Measurements from ENCODE around the gene ARRDC3. TPM values are rescaled to one million over a fixed set of nuclear protein-coding genes. Genes with fewer than 3 reads are reported as not detected.

Gene ARRDC3
- total and polyA plus RNA-seq, 9 of the 15 experiments (the other 6 are each of a cell fraction or from before 2014, with no cell fraction given) = 15.3 to 58.1 (median 39.4) TPM

DNA sequence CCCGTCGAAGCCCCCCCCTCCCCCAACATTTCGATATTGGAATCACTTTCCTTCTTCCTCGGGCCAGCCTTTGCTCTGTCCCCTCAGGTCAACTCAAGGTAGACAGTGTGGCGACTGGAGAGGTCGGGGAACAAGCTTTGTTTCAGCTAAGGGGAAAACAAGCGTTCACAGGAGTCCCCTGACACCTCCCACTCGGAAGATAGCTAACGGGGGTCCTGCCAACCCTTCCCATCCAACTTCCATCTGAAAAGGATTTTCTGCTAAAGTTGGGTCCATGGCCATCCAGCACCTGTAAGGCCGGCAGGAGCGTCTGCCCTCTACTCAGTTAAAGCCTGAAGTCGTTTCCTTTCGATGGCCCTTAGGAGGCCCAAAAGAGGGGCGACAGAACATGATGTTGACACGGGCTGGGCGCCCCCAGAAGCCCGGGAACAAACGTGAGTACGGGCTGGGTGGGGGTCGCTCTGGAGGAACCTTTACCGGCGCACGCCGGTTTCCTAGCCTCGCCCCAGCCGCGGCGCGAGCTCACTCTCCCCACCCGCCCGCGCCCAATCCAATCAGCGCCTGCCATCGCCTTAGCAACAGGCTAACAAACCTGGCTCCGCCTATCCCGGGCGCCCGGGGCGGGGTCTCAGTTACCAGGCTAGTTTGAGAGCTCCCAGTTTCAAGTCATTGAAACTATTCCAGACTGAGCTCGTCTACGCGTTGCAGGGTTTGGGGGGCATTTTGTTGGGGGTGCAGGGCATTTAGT is 2.5 kb downstream of the ARRDC3 start (continued):
- TF ChIP-seq PTTG1 (tag; IDR thresholded peaks at IDR 0.05; ENCODE audit: low read depth) (no peak), PRPF4 (IDR thresholded peaks at IDR 0.05; ENCODE audit: insufficient read depth, low read depth, low read length, poor library complexity, severe bottlenecking) (peak; percentile 71), BHLHE40 (IDR thresholded peaks at IDR 0.05; ENCODE audit: low read length) (peak; percentile 73), ZBTB17 (CRISPR knock-in tag; IDR thresholded peaks at IDR 0.05) (peak; percentile 77; the same call in 1 of the 2 replicates), TAF1 (IDR thresholded peaks at IDR 0.05; ENCODE audit: control insufficient read depth, extremely low read depth, insufficient read depth, low read length, severe bottlenecking) (peak; percentile 97), HEY1 (CRISPR knock-in tag; IDR thresholded peaks at IDR 0.05; ENCODE audit: borderline replicate concordance) (peak; percentile 25; the same call in 1 of the 2 replicates), ELF1 (tag; IDR thresholded peaks at IDR 0.05) (0 out of 2 replicates have a peak, but pooled peaks have one; percentile 46), CREBBP (IDR thresholded peaks at IDR 0.05; ENCODE audit: low read depth, low read length) (no peak), SREBF1 (IDR thresholded peaks at IDR 0.05; ENCODE audit: borderline replicate concordance, low read depth, low read length) (peak; percentile 90), MXI1 (IDR thresholded peaks at IDR 0.05; ENCODE audit: low read depth, low read length) (peak; percentile 82), TAF9B (IDR thresholded peaks at IDR 0.05; ENCODE audit: partially characterized antibody) (peak; percentile 48), FOXM1 (IDR thresholded peaks at IDR 0.05; ENCODE audit: low read depth) (no peak), FOXM1 (CRISPR knock-in tag; IDR thresholded peaks at IDR 0.05; ENCODE audit: low read depth) (0 out of 2 replicates have a peak, but pooled peaks have one; percentile 28), ZNF217 (CRISPR knock-in tag; IDR thresholded peaks at IDR 0.05) (no peak), KLF16 (IDR thresholded peaks at IDR 0.05) (0 out of 2 replicates have a peak, but pooled peaks have one; percentile 62), CC2D1A (IDR thresholded peaks at IDR 0.05) (peak; percentile 14; the same call in 1 of the 2 replicates), TFAM (CRISPR knock-in tag; conservative IDR thresholded peaks at IDR 0.05) (no peak), ZNF57 (CRISPR knock-in tag; IDR thresholded peaks at IDR 0.05) (peak; percentile 63; the same call in 1 of the 2 replicates)
- TF ChIP-seq, protein P1, sequence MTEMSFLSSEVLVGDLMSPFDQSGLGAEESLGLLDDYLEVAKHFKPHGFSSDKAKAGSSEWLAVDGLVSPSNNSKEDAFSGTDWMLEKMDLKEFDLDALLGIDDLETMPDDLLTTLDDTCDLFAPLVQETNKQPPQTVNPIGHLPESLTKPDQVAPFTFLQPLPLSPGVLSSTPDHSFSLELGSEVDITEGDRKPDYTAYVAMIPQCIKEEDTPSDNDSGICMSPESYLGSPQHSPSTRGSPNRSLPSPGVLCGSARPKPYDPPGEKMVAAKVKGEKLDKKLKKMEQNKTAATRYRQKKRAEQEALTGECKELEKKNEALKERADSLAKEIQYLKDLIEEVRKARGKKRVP (CRISPR knock-in tag; IDR thresholded peaks at IDR 0.05) = peak; percentile 18; the same call in 1 of the 2 replicates
- TF ChIP-seq, protein P2, sequence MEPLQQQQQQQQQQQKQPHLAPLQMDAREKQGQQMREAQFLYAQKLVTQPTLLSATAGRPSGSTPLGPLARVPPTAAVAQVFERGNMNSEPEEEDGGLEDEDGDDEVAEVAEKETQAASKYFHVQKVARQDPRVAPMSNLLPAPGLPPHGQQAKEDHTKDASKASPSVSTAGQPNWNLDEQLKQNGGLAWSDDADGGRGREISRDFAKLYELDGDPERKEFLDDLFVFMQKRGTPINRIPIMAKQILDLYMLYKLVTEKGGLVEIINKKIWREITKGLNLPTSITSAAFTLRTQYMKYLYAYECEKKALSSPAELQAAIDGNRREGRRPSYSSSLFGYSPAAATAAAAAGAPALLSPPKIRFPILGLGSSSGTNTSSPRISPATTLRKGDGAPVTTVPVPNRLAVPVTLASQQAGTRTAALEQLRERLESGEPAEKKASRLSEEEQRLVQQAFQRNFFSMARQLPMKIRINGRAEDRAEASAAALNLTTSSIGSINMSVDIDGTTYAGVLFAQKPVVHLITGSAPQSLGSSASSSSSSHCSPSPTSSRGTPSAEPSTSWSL (CRISPR knock-in tag; IDR thresholded peaks at IDR 0.05; ENCODE audit: borderline replicate concordance) = no peak
- TF ChIP-seq, protein P3, sequence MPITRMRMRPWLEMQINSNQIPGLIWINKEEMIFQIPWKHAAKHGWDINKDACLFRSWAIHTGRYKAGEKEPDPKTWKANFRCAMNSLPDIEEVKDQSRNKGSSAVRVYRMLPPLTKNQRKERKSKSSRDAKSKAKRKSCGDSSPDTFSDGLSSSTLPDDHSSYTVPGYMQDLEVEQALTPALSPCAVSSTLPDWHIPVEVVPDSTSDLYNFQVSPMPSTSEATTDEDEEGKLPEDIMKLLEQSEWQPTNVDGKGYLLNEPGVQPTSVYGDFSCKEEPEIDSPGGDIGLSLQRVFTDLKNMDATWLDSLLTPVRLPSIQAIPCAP (CRISPR knock-in tag; IDR thresholded peaks at IDR 0.05; ENCODE audit: borderline replicate concordance) = 0 out of 2 replicates have a peak, but pooled peaks have one; percentile 42
- TF ChIP-seq, protein P4, sequence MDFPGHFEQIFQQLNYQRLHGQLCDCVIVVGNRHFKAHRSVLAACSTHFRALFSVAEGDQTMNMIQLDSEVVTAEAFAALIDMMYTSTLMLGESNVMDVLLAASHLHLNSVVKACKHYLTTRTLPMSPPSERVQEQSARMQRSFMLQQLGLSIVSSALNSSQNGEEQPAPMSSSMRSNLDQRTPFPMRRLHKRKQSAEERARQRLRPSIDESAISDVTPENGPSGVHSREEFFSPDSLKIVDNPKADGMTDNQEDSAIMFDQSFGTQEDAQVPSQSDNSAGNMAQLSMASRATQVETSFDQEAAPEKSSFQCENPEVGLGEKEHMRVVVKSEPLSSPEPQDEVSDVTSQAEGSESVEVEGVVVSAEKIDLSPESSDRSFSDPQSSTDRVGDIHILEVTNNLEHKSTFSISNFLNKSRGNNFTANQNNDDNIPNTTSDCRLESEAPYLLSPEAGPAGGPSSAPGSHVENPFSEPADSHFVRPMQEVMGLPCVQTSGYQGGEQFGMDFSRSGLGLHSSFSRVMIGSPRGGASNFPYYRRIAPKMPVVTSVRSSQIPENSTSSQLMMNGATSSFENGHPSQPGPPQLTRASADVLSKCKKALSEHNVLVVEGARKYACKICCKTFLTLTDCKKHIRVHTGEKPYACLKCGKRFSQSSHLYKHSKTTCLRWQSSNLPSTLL (IDR thresholded peaks at IDR 0.05) = 0 out of 2 replicates have a peak, but pooled peaks have one; percentile 22
